HG02610 (cell line): ENCODE measurements around the gene CCL4.
"Not testable (repeated sequence)": the region's sequence is repeated elsewhere in the genome, so short reads cannot be mapped to it uniquely, and the experiment has no call there.

Experiments
- ATAC-seq: cut with Tn5 transposase; IDR thresholded peaks from one replicate; pipeline ENCODE4 v1.9.1; 2021; ENCODE audit warnings: mild to moderate bottlenecking, moderate library complexity; ENCODE audit not compliant: unreplicated experiment

Gene CCL4

GRCh38 chr17:36087897-36088572 is 15.6 kb upstream of the CCL4 start:
- ATAC-seq = not testable (repeated sequence)

GRCh38 chr17:36088670-36089338 is 14.8 kb upstream of the CCL4 start:
- no peak for ATAC-seq

- ATAC-seq = no peak
Observed at GRCh38 chr17:36089339-36089865, 14.2 kb upstream of the CCL4 start.

GRCh38 chr17:36089888-36090836 is 13.5 kb upstream of the CCL4 start, which contains the start of gene CCL3:
Gene CCL3, minus strand, starts transcription at chr17:36090143. Its CDS starts 85 bp downstream, at chr17:36090058.
- peak; percentile 62 for ATAC-seq

- ATAC-seq = peak; percentile 24
Observed at GRCh38 chr17:36092230-36092629, 11.4 kb upstream of the CCL4 start.

GRCh38 chr17:36092715-36093114 is 10.9 kb upstream of the CCL4 start:
- not testable (repeated sequence) for ATAC-seq

- no peak for ATAC-seq
Observed at GRCh38 chr17:36094232-36094631, 9.4 kb upstream of the CCL4 start.

GRCh38 chr17:36094746-36095145 is 8.9 kb upstream of the CCL4 start:
- no peak for ATAC-seq

GRCh38 chr17:36095992-36096391 is 7.6 kb upstream of the CCL4 start:
- no peak for ATAC-seq

- peak; percentile 27 for ATAC-seq
Observed at GRCh38 chr17:36099004-36099403, 4.6 kb upstream of the CCL4 start.

GRCh38 chr17:36104246-36104645 is 619 bp downstream of the CCL4 start:
- not testable (repeated sequence) for ATAC-seq

- no peak for ATAC-seq
Observed at GRCh38 chr17:36104701-36105181, 1.1 kb downstream of the CCL4 start.

- ATAC-seq = no peak
Observed at GRCh38 chr17:36105781-36106492, 2.3 kb downstream of the CCL4 start.

- ATAC-seq = no peak
Observed at GRCh38 chr17:36106493-36106835, 2.8 kb downstream of the CCL4 start.

- ATAC-seq = no peak
Observed at GRCh38 chr17:36107660-36108059, 4.0 kb downstream of the CCL4 start.

- ATAC-seq = not testable (repeated sequence)
Observed at GRCh38 chr17:36108265-36108664, 4.6 kb downstream of the CCL4 start.

- no peak for ATAC-seq
Observed at GRCh38 chr17:36111068-36111490, 7.5 kb downstream of the CCL4 start.

- ATAC-seq = no peak
Observed at GRCh38 chr17:36112572-36112971, 8.9 kb downstream of the CCL4 start.

- ATAC-seq = not testable (repeated sequence)
Observed at GRCh38 chr17:36113131-36113530, 9.5 kb downstream of the CCL4 start.

- ATAC-seq = not testable (repeated sequence)
Observed at GRCh38 chr17:36114971-36115648, 11.5 kb downstream of the CCL4 start.
